GM19025 (cell line): ENCODE measurements around the gene ARF6.
"Not testable (repeated sequence)": the region's sequence is repeated elsewhere in the genome, so short reads cannot be mapped to it uniquely, and the experiment has no call there.

Source experiments
- ATAC-seq: cut with Tn5 transposase; IDR thresholded peaks from one replicate; pipeline ENCODE4 v1.9.1; 2021; ENCODE audit warnings: mild to moderate bottlenecking, low read depth, moderate library complexity; ENCODE audit not compliant: unreplicated experiment

The ARF6 gene

DNA sequence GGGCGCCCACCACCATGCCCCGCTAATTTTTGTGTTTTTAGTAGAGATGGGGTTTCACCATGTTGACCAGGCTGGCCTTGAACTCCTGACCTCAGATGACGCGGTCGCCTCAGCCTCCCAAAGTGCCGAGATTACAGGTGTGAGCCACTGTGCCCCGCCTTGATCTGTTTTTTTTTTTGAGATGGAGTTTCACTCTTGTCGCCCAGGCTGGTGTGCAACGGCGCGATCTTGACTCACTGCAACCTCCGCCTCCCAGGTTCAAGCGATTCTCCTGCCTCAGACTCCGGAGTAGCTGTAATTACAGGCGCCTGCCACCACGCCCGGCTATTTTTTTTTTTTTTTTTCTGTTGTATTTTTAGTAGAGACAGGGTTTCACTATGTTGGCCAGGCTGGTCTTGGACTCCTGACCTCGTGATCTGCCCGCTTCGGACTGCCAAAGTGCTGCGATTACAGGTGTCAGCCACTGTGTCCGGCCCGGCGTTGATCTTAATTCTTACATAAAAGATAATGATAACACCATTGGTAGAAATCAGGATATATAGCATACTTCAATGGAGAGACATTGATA, 9.9 kb downstream of the ARF6 start:
- ATAC-seq: not testable (repeated sequence)

DNA sequence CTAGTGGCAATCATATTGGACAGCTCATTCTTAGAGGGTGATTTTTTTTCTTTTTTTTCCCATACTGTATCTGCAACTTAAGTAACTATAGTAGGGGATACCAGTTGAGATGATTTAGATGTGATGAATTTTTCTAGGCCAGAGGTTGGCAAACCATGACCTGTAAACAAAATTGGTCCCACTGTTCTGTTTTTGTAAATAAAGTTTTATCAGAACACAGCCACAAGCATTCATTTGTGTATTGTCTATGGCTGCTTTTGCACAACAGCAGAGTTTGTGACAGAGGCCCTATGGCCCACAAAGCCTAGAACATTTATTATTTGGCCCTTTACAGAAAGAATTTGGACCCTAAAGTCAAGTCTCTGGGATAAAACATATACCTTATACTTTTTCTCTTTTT, 11.4 kb downstream of the ARF6 start:
- no peak for ATAC-seq

- ATAC-seq: no peak
Observed at GRCh38 chr14:49905989-49906388, 13.1 kb downstream of the ARF6 start.

DNA sequence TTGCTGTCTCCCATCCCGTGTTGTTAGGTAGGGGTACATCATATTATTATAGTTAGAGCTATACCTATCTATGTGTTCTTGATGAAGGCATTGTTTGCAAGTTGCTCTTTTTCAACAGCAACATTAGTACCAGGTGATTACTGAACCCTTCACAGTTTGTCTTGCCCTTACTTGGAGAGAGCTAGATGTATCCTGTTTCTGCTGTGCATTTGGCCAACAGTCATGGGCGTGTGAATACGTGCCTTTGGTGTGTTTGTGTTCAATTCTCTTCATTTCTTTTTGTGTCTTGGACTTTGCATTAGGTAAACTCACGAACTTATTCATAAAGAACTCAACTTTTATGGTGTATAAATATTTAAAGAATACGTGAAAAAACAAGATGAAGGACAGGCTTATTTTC, 14.3 kb downstream of the ARF6 start:
- no peak for ATAC-seq

DNA sequence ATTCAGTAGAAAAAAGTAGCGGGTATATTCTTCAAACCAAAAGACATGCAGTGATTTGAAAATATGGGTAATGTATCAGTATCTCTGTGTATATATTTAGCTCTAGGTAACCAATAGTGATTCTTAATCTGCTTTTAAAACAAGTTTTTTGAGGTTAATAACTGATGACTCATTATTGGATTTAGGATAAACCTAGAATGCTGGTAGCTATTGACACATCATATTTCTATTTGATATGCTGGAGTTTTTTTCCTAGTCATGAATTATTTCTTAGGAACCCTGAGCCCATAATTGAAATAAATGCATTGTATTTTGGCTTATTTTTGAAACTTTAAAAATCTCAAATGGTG, 15.5 kb downstream of the ARF6 start:
- ATAC-seq: no peak

DNA sequence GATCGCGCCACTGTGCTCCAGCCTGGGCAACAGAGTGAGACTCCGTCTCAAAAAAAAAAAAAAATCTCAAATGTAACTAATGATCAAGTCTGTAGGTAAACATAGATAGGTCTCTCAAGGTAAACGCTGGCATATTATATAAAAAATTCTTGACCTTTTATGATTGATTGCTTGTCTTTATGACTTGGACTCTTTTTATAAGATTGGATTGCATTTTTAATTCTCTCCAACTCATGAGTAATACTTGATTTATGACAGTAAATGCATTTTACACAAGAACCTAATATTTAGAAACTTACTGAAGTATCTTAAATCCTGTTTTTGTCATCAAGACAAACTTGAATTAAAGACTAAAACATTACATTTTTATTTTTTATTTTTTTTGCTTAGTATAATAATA, 16.1 kb downstream of the ARF6 start:
- ATAC-seq: no peak

- ATAC-seq: no peak
Observed at GRCh38 chr14:49915085-49915484, 22.2 kb downstream of the ARF6 start.

- no peak for ATAC-seq
Observed at GRCh38 chr14:49918706-49919105, 25.8 kb downstream of the ARF6 start.

- ATAC-seq: no peak
Observed at GRCh38 chr14:49919825-49920659, 27.2 kb downstream of the ARF6 start.

- no peak for ATAC-seq
Observed at GRCh38 chr14:49920935-49921334, 28.1 kb downstream of the ARF6 start.

DNA sequence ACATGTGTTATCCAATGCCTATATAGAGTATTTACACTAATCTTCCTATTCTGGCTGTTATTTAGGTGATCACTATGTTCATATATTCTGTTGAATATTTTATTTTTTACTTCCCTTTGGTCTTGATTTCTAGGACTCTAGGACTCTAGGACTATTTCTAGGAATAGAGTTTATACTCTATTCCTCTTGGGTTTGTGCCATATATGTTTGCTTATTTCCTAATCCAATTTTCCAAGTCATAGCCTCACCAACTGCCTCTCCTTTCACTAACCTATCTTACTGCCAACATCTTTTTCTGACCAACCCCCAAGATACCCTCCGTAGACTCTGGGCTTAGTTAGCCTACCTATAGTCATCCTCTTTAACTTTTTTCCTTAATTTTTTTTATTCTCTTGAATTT, 28.5 kb downstream of the ARF6 start:
- ATAC-seq: no peak

DNA sequence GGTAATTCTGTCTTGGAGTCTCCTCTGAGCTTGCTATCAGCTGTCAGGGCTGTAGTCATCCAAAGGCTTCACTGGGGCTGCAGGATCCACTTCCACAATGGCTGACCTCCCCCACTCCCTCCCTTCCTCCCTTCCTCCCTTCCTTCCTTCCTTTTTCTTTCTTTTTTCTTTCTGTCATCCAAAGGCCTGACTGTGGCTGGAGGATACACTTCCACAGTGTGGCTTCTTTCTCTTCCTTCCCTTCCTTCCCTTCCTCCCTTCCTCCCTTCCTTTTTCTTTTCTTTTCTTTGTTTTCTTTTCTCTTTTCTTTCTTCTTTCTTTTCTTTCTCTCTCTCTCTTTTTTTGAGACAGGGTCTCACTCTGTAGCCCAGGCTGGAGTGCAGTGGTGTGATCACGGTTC, 30.6 kb downstream of the ARF6 start:
- no peak for ATAC-seq

DNA sequence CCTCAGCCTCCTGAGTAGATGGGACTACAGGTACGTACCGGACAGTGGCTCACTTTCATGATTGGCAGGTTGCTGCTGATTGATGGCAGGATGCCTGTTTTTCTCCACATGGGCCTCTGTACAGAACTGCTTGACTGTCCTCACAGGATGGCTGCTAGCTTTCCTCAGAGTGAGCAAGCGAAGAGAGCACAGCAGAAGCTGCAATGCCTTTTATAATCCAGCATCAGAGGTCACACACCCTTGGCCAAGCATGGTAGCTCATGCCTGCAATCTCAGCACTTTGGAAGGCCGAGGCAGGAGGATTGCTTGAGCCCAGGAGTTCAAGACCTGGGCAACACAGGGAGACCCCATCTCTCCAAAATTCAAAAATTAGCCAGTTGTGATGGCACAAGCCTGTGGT, 31.0 kb downstream of the ARF6 start:
- ATAC-seq: no peak

DNA sequence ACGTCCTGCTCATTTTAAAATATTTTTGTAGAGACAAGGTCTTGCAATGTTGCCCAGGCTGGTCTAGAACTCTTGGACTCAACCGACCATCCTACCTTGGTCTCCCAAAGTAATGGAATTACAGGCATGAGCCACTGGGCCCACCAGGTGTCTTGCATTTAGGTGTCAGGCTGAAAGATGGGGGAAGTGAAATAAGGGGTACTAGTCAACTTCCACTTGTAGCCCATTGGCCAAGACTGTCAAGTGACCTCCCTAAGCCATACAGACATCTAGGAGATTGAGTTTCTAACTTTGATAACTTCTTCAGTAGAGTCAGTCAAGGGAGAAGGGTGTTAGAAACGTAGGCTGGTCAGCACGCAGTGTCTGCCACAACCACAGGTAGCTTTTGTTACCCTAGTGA, 32.0 kb downstream of the ARF6 start:
- no peak for ATAC-seq

- no peak for ATAC-seq
Observed at GRCh38 chr14:49926803-49927202, 33.9 kb downstream of the ARF6 start.

GRCh38 chr14:49928015-49928414, 35.1 kb downstream of the ARF6 start:
- no peak for ATAC-seq

DNA sequence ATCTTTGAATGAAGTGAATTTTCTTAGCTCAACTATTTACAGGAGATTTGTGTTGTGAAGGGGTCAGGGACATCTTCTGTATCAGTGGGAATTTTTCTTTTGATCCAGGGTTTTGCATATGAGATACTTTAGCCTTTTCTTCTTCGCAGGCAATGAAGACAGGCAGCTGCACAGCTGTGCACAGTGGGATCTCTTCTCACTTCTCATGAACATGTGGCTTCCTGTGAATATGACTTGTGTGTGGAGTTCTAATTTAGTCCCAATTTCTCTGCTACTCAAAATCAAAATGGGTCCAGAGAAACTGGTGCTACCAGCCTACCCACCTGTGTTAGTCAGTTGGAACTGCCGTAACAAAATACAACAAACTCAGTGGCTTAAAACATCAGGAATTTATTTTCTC, 37.8 kb downstream of the ARF6 start:
- no peak for ATAC-seq

GRCh38 chr14:49931523-49931922, 38.6 kb downstream of the ARF6 start:
- no peak for ATAC-seq

- no peak for ATAC-seq
Observed at GRCh38 chr14:49933128-49933527, 40.2 kb downstream of the ARF6 start.

GRCh38 chr14:49933704-49934103, 40.8 kb downstream of the ARF6 start:
- no peak for ATAC-seq

GRCh38 chr14:49934646-49935045, 41.8 kb downstream of the ARF6 start:
- no peak for ATAC-seq

GRCh38 chr14:49935526-49935925, 42.6 kb downstream of the ARF6 start:
- no peak for ATAC-seq
